Measurements from ENCODE around the gene VWCE.

VWCE gene

DNA sequence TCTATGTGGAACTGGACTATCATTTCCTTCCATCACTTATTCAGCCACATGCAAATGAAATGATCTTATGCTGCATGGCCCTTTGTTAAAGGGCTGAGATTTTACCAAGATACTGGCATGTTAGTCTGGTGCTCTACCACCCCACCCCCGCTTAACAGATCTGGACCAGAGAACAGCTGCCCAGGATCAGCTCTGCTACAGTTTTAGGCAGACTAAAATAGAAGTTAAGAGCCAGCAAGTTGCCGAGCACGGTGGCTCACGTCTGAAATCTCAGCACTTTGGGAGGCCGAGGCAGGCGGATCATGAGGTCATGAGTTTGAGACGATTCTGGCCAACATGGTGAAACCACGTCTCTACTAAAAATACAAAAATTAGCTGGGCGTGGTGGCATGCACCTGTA lies 33.2 kb upstream of the VWCE start:
- DNase-seq, result no peak

- DNase-seq, result no peak
These were observed 32.6 kb upstream of the VWCE start for GRCh38 chr11:61327669-61328071.

DNA sequence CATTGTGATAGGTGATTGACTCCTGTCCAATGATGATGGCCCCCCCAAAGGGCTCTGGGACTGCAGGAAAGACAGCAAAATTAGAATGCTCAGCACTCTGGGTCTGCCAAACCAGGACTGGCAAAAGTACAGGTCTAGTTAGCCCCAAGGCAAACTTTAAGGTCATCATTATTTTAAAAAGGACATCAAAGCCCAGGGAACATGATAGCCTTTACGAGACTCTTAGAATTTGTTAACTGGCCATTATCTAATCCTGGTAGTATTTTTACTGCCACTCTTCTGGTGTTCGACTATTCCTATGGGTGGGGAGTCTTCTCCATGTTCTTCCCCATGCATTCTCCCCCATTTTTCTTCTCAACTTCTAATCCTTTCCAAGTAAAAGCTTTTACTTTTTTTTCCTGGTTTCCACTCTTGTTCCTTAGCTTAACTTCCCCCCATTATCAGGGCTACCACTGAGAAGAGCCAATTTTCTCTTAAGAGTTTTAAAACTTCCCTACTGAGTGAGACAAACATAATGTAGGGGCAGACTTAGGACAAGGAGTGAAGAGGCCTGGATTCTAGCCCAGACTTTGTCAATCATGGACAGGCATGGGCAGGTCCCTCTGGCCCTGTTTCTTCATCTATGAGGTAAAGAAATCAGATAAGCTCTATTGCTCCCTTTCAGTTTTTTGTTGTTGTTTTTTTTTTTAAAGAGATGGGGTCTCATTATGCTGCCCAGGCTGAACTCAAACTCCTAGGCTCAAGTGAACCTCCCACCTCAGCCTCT lies 30.7 kb upstream of the VWCE start:
- DNase-seq, result no peak

DNA sequence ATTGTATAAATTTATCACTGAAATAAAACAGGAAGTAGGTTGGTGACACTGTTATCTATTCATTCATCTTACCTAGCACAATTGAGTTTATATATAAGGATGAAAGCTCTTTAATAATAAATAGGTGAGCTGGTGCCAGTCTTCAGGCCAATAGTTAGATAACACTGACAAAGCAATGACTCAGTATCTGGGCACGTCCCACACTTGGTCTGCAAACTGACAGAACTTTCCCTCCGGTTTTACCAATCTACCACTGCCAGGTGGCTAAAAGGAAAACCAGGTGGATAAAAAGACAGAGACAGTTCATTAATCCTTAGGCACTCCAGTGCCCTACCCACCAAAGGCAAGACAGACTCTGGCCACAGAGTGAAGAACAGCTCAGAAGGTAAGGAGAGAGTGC lies 20.1 kb upstream of the VWCE start:
- no peak for DNase-seq

DNA sequence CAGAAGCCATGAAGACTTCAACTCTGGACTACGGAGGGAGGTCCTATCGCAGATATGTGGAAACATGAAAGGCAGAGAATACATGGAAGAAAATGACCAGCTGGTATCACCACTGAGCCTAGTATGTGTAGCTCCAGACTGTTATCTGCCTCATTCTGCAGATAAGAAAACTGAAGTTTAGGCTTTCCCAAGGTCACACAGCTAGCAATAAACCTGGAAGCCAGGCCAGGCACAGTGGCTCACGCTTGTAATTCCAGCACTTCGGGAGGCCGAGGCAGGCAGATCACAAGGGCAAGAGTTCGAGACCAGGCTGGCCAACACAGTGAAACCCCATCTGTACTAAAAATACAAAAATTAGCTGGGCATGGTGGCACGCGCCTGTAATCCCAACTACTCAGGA lies 15.6 kb upstream of the VWCE start:
- no peak for DNase-seq

- DNase-seq, result no peak
These were observed 14.6 kb upstream of the VWCE start for GRCh38 chr11:61309739-61310138.

DNA sequence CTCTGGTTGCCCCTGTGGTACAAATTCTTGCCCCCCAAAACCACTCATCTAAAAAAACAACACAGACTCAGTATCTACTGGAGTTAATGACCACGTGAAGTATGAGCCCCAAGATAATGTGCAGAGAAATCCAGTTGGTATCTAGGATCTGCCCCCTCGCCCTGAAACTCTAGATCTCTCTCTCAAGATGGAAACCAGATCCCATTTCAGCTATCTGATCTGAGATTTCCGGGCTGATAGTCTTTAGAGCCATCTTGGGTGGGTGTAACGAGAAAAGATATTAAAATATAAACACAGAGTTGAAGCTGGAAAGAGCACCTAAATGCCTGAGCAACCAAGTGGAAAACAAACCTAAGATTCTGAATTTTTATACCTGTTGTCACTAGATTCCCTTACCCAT lies 14.0 kb upstream of the VWCE start:
- DNase-seq, result no peak

- no peak for DNase-seq
These were observed 12.2 kb upstream of the VWCE start for GRCh38 chr11:61307354-61307753.

DNA sequence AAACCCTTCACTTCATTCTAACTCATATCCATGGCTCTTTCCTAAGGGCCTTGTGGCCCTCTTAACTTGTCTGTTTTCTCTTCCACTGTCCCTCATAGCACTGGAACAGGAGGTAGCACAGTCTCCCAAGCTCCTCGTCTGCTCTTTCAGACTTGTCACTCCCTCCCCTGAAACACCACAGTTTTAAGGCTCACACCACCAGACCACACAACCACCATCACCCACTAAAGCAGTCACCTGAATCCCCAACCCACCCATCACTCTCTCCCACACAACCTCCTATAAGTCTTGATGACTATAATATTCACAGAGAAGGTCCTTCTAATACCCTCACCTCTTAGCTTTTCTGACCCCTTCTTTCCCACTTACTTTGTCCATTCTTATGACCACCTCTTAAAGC lies 11.1 kb upstream of the VWCE start:
- DNase-seq, result no peak

DNA sequence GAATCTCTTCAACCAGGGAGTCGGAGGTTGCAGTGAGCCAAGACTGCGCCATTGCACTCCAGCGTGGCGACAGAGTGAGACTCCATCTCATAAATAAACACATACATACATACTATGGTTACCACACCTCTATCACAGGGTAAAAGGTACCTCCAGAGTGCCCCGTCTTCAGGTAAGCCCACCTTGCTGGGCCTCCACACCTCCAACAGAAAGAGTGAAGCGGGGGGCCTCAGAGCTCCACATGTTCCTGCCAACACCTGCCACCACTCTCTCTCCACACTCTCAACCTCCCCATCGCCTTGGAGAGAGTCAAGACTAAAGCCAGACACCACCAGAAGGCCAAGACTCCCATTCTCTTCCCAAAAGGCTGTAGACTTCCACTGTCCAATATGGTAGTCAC lies 10.3 kb upstream of the VWCE start:
- no peak for DNase-seq

- DNase-seq, result no peak
These were observed 8.6 kb upstream of the VWCE start for GRCh38 chr11:61303725-61304124.

GRCh38 chr11:61302550-61302949 lies 7.4 kb upstream of the VWCE start:
- DNase-seq, result no peak

DNA sequence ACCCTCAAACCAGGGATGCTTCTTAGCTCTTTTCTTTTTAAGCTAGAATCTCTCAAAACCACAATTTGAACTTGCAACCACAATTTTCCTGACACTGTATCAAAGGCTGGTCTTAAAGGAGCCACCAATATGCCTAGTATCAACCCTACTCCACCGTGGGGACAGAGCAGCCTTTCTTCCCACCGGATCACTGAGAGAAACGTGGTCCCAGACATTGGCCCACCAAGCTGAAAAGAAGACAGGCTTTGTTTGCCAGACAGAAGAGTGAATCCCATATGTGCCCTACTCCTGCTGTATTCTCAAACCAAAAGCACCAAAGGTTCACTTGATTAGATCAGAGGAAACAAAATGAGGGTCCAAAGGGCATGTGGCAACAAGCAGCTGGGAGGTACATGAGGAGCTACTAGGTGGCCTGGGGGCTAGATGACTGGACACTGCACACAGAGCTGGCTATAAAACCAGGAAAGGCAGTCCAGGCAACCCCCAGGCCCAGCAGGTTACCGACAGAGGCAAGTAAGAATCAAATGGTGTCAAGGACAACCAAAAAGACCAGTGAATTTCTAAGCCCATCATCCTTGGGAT lies 3.6 kb upstream of the VWCE start:
- DNase-seq, result no peak

- peak; percentile 32 for DNase-seq
These were observed 2.6 kb upstream of the VWCE start for GRCh38 chr11:61297746-61298145.

GRCh38 chr11:61297341-61297740 lies 2.2 kb upstream of the VWCE start:
- no peak for DNase-seq

DNA sequence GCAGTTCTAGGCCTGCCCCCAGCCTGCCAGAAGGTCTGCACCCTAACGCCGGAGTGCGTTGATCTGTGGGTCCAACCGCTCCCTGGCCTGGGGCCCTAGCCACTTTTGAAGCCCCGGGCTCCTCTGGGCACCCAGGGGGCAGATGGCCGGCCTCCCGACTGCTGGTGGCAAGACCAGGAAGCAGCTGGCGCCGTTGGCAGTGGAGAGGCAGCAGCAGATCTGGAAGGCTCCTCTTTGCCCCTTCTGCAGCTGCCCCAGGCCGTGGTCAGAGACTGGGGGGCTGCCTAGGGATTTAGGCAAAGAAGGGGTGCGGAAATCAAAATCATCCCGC lies 445 bp upstream of the VWCE start:
- no peak for DNase-seq

DNA sequence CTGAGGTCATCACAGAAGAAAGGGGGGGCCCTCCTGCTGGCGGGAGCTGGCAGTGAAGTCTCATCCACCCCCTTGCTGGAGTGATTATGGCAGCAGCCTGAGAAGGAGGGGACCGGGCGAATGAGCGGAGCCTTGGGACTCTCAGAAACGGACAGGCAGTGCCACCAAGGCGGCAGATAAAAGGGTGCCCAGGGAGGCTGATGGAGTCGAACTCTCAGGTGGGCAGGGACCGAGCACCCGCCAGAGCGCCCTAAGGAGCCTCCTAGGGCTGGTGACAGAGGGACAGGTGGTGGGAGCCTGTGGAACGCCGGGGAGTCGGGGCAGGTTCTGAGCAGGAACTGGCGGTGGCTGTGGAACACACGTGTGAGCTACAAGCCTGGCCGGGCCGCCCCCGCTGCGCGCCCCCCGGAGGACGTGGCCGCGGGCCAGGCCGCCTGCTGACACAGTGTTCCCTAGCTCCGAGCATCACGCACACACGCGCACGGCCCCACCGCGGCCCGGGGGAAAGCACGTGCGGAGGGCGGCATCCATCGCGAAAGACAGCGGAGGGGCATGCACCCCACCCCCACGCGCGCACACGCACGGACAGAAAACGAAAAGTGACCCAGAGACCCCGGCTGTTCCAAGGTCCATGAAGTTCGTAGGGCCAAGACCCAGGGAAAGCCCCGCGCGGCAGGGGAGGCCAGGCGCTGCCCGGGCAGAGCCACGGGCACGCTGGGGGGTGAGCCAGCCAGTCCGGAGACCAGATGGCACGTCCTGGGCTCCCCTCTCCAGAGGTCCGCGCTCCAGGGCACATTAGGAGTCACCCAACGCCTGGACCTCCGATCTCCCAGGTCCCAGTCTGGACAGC lies 1.0 kb downstream of the VWCE start:
- DNase-seq, result peak; percentile 84

DNA sequence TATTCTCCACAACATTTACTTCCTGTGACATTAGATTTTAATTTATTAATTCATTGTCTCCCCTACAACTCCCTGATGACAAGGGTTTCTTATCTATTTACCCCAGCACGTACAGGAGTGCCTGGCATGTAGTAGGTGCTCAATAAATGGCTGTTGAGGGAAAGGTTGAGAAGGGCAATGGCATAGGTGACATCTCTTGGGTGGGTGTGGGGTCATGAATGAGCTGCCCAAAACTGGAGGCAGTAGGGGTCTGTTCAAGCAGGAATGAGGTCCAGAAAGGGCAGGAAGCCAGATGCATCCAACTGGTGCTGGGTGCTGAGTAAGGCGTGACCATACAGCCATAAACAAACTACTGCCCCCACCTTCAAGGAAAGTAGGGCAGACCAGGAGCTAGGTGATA lies 2.8 kb downstream of the VWCE start:
- peak; percentile 67 for DNase-seq

DNA sequence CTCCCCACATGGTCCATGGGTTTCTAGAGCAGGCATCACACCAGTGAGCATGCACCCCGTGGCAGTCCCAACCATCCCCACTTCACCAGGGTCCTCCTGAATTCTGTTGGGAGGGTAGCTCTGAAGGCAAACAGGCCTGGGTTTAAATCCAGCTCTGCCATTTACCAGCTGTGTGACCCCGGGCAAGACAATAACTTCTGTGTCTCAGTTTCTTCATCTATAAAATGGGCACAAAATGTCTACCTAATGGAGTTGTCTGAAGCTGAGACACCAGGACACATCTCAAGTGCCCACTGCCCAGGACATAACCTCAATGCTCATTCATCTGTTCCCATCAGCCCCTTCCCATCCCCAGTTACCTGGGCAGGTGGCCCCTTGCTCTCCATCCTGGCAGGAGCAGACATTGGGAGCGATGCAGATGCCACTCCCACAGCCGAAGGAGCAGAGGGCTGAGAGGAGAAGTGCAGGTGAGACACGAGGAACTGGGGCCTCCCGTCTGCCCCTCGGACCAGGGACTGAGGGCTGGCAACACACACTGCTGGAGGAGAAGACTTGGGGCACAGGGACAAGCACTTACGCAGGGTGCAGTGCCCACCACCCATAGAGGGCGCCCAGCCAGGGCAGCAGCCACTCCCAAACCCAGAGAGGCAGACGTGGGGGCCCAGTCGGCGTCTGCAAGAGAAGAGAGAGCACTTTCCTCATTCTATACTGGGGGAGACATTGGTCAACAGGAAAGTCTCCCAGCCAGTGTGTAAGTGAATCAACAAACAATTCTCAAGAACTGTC lies 4.0 kb downstream of the VWCE start:
- peak; percentile 54 for DNase-seq

GRCh38 chr11:61287338-61287977 lies 7.7 kb downstream of the VWCE start:
- DNase-seq, result peak; percentile 98

GRCh38 chr11:61283613-61284012 lies 11.5 kb downstream of the VWCE start:
- no peak for DNase-seq

DNA sequence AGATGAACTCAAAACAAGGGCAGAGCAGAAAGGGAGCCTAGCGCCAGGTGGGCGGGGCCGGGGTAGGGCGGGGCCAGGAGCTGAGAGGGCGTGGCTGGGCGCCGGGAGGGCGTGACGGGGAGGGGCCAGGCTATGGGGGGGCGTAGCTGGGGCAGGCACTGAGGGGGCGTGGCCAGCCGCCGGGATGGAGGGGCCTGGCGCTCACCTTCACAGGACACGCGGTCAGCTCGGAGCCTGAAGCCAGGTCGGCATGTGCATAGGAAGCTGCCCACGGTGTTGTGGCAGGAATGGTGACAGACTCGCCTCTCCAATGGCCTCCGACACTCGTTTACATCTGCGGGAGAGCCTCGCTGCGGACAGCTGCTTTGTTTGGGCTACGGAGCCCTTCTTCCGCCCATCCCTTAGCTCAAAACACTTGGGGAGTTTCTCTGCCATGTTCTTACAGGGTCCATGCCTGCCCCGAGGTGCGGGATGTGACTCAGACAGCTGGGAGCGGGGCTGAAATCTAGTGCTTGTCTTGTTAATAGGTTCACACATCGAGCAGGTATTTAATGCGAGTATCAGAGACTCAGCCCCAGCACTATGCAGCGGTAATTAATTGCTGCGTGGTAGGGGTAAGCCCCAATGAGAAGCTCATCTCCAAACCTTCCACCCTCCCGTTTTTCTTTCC lies 13.4 kb downstream of the VWCE start:
- DNase-seq, result peak; percentile 82

Data from hematopoietic multipotent progenitor cell treated with erythropoietin and hydrocortisone succinate and interleukin-3 and kit ligand, for 6 days (in vitro differentiated cells).